Stimulated activated CD4-positive, alpha-beta T cell treated with anti-CD3 and anti-CD28 coated beads, Interleukin-12 subunit alpha, Interleukin-12 subunit beta, amount 100 ng/mL, for 24 hours (primary cell): ENCODE data around the gene TYR.
"Not testable (repeated sequence)": the region's sequence is repeated elsewhere in the genome, so short reads cannot be mapped to it uniquely, and the experiment has no call there.

ENCODE experiments used
- DNase-seq, 2 experiments: peaks; one replicate each; pipeline ENCODE4 v3.0.0-alpha.2; 2020; ENCODE audit warnings: low read depth in 2 of 2

TYR gene

DNA sequence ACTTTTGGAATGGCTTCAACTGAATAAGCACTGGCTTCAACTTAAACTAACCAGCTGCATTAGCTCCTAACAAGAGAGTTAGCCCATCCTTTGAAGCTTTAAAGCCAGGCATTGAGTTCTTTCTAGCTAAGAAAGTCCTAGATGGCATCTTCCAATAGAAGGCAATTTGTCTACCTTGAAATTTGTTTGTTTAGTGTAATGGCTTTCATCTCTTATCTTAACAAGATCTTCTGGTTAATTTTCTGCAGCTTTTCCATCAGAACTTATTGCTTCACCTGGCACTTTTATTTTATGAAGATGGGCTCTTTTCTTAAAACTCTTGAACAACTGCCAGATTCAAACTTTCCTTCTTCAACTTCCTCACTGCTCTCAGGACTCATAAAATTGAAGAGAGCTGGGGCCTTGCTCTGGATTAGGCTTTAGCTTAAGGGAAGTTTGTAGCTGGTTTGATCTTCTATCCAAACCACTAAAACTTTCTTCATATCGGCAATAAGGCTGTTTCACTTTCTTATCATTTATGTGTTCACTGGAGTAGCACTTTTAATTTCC, 94.9 kb downstream of the TYR start:
- DNase-seq = not testable (repeated sequence)

DNA sequence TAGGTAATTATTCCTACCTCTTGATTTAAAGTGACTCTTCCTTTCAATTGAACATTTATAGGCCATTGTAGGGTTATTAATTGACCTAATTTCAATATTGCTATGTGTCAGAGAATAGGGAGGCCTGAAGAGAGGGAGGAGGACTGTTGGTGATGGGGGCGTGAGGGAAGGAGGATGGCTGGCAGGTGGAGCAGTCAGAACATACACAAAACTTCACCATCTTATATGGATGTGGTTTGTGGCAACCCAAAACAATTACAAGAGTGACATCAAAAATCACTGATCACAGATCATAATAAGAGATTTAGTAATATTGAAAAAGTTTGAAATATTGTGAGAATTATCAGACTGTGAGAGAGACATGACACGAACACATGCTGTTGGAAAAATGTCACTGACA, 95.5 kb downstream of the TYR start:
- DNase-seq = not testable (repeated sequence)

DNA sequence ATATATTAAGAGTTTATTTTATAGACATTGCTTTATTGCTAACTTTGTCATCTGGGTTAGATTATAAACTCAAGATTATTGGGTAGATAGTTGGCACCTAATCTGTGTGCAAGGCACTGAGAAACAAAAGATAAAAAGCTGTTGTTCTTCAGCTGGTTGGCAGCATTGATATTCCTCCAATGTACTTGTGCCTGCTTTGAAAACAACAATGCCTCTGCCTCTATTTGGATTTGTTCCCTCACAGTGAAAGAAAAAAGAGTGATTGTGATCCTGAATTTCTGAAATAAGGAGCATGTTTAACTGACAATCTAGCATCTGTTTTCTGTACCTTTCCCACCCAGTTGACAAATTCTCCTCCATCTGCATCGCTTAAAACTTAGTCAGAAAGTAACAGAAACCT, 98.3 kb downstream of the TYR start:
- DNase-seq = no peak

DNA sequence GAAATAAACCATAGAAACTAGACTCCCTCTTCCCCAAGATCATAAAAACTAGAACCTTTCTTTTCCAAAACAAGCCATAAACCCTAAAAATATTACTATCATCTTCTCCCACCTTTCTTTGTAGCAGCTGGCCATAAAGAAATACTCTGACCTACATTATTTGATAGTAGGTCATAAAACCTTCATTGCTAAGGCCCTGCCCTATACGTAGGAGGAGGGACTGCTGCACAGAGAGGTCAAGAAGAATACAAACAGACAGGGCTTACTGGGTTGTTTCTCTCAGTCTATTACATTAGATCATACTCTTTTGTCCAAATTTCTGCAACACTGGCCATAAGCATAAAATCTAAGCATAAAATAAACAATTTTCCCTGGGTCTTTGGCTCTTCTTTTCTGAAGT, 101.5 kb downstream of the TYR start:
- DNase-seq = no peak

DNA sequence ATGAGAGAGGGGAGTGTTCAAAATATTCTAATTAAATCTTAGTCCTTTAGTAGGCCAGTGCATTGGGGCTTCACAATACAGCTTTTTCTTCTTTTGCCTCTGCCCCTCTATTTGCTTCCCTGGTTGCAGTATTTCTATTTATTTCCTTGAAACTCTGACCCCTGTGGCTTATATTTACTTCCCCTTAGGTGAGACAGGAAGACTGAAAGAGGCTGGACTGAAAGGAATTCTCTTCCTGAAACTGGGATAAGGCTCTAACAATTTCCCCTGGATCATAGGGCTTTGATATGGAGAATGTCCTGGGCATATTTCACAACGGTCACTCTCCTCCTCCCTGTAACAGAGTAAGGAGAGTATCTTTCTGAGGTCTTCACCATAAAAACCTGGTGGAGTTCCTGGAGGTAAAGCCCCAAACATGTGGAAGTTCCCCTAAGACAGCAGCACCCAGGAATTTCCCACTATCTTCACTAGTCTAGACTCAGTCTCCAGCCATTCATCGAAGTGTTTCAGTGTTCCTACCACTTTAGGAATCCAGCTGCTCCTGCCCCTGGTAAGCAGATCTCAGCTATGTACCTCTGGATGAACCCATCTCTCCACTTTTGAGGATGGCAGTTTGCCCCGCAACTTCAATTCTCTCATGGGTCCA, 103.5 kb downstream of the TYR start:
- DNase-seq = not testable (repeated sequence)

DNA sequence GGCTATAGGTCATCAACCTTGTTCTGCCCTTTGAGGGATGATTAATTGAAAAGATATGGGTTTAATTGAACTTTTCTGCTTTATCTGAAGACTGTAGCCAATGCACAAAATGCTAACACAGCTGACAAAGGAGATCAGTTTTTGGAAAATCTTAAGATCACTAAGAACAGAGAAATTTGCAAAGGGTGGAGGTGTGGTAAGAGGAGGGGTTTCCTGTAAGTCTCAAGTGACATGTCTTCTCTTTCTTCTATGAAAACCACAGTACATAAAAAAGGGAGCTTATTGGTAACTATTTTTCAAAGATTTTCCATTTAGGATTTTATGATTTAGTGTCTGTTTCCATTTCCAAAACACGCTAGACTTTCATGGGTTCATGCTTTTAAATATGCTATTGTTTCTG, 108.9 kb downstream of the TYR start:
- not testable (repeated sequence) for DNase-seq

DNA sequence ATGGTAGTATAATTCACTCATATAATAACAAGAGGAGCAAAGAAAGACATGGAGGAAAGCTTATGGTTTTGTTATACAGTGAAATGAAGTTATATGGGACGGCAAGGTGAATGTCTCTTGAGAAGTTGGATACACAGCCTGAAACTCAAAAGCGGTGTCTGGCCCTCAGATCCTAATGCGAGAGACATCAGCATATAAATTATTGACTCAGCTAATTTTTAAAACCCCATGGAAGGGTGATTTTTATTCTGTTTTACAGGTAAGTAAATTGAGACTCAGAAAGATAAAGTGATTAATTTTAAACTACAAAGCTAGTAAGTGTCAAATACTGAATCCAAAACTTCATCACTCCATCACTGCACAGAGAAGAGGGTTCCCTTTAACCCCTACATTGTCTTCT, 110.3 kb downstream of the TYR start:
- DNase-seq = not testable (repeated sequence)

DNA sequence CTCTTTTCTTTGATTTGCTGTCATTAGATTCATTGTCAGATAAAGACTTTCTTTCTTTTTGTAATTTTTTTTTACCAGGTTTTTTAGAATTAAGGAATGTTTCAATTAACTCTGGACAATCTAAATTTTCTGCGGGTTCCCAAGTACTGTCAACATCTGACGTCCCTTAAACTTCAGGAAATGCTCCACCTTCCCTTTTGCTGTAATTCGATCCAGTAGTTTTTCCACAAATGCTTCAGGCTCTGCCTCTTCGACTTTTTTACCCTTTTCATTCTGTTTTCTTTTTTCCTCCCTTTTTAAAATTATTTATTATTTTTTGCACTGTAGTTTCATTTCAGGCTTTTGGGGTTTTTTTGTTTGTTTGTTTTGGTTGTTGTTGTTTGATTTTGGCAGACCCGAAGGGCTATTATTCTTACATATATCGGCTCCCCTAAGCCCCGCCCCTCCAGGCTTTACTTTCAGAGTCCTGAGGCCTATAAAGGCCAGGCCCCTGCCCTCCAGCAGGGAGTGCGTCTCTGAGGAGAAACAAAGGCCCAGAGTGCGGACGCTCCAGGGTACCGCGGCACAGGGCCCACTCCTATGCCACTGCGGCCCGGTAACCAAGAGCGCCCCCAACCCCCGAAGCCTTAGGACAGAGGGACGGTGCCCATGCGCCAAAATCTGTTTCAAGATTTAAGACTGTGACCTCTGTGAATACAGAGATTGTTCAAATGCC, 116.4 kb downstream of the TYR start:
- DNase-seq = no peak

DNA sequence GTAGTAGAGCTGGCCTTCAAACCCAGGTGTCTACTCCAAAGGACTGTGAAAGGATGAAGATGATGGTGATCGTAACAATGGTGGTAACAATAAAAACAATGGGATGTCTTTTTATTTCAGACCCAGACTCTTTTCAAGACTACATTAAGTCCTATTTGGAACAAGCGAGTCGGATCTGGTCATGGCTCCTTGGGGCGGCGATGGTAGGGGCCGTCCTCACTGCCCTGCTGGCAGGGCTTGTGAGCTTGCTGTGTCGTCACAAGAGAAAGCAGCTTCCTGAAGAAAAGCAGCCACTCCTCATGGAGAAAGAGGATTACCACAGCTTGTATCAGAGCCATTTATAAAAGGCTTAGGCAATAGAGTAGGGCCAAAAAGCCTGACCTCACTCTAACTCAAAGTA, 117.3 kb downstream of the TYR start:
- DNase-seq = not testable (repeated sequence)

DNA sequence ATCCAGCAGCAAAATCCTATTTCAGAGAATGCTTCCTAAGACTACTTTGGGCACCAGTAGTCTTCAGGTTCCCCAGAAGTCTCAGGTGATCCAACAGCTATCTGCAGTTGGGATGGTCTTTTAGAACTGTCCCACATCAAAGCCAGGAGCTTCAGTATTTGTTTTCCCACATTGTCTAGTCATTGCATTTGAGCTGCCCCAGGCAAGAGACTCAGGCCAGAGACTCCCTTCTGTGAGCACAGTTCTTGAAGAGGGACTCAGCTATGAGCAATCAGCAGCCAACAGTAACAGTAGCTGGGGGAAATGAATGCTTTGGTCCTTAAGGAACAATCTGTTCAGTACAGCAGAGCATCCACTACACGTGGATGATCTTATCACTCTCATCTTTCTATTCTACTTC, 125.4 kb downstream of the TYR start:
- DNase-seq = not testable (repeated sequence)

DNA sequence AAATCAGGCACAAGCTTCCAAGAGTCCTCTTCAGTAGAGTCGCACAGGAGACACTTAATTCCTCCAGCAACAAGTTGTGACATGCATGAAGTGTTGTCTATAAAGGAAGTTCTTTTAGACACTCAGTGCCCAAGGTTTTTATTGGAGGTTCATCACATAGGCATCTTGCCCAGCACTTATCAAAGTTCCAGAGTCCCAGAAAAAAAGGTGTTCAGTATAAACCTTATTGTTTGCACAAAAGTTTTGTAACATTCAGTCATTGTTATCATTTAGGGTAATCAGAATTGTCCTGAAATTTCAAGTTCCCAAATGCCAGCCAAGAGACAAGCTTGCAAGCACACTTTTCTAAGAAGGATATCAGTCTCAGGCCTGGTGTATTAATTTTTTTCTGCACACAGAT, 130.6 kb downstream of the TYR start:
- DNase-seq = not testable (repeated sequence)

DNA sequence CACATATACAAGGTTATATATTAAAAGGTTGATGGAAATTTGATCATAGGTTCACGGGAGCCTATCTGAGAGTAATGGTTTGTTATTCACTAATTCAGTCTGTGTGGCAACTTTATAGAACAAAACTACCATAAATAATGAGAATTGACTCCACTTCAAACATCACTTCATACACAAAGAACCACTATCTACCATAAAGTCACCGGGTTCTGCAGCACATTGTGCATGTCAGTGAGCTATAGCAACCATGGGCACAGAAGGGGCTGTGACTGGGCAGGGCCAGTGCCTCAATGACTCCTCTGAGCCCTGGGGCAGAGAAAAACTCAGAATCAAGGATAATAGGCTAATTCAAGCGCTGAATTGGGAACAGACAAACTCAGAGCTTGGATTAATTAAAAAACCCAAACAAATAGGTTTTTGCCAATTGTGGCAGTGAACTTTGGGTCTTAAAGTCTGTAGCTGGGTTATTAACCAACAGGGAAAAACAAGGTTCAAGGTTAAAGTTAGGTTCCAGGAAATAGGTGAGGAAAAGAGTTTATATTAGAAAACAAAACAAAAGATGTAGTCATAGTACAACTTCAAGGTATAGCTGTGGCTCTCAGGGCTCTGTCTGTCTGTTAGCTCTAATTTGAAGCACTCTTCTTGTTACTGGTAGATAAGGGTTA, 131.8 kb downstream of the TYR start:
- DNase-seq = not testable (repeated sequence)

DNA sequence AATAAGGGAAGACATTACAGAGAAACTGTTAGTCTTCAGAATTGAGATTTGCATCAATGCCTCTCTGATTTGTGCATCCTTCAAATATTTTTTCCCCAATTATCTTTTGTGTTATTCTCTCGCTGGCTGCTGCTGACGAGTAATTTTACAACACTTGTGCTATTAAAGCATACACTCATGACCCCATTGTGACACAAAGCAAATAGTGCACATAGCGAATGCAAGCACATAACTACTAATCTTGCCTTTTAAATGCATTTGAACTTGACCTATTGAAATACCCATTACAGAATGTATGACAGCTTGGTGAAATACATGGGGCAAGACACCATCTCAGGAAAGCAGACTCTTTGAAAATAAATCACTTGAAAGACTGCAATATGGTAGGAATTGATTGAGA, 132.9 kb downstream of the TYR start:
- DNase-seq = not testable (repeated sequence)

DNA sequence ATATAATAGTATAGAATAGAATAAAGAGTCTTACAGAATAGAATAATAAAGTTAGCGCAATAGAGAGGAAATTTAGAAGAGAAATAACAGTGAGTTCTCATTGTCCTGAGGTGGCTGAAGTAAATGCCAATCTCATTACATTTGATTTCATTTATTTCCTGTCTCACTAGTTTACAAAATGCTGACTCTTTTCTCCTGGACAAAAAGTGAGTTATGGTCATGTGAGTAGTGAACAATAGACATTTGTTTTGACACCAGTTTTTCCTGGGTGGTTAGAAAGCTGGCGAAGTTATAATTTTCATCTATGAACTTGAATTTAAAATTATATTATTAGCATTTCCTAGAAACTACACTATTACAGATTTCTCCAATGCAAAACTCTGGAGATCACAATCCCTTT, 143.7 kb downstream of the TYR start:
- no peak for DNase-seq

DNA sequence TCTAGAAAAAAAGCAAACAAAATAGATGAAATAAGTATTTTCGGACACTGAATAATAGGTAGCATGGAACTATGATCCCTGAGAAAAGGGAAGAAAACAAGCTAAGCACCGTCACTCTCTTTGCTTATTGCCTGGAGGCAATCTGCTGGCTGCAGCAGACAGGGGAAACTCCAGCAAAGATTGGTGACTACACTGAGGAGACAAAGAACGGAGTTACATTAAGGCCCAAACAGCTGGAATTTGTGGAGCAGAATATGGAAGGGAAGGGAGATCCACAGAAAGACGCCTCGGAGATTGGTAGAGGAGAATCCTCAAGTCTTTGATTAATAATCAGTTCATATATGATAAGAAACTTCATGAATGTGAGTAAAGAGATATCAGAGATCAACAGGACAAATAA, 150.2 kb downstream of the TYR start:
- no peak for DNase-seq

DNA sequence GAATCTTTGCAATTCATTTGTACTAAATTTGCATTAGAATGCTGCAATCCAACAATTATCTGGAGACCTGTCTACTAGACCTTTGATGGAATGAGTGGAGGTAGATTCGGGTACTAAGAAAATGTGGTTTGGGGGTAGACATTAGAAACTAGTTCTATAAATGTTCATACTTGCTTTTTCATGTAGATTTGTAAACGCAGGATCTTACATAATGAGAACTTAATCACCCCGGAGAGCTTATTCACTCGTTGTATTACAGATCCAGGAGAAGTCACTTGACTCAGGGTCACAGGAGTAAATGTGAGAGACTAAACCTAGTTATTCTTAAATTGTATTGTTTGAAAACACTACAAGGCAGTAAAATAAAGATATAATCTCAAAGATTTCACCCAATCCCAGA, 154.3 kb downstream of the TYR start:
- DNase-seq = not testable (repeated sequence)

DNA sequence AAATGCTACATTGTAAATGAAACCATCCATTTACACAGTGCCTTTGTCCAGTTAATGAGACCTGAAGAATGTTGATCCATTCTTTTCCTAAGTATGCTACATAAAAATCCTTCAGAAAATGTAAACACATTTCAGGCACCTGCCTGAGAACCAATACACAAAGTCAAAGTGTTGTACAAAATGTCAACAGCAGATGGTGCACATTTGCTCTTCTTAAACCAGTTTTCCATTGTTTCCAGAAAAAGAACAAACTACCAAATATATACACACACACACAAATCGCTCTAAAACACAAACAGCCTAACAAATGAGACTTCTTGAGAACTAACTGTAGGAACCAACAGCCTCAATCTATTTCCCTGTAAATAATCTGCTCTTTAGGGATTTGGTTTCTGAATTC, 156.0 kb downstream of the TYR start:
- not testable (repeated sequence) for DNase-seq

DNA sequence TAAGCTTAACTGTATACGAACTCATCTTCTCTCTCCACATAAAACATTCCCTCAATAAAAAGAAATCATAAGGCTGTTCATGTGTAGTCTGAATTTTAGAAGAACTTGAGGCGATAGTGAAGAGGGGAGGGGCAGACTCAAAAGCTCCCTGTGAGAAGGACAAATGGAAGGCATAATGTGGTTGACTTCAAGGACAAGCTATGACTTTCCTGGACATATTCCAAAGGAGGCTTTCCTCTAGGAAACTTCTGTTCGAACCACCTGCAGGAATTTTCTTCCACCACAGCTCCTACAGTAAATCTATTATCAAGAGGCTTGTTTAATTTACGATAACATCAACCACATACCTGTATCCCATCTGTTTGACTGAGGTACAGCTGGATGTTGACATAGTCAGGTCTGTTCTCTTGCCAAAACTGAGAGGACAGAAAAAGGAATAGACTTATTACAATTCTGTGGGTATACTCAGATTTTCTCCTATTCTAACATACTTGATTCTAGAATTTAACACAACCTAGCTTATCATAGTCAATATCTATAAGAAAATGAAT, 159.5 kb downstream of the TYR start:
- not testable (repeated sequence) for DNase-seq

DNA sequence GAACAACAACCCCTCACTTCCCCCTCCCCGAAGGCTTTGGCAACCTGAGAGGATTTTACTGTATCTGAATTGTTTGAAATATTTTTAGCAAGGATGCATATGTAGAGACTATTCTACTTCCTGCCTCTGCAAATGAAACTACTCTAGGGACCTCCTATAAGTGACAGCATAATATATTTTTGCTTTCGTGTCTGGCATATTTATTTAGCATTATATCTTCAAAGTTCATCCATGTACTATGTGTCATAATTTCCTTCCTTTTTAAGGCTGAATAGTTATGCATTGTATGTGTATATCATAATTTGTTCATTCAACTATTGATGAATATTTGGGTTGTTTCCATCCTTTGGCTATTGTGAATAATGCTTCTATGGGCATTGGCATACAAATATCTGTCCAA, 160.4 kb downstream of the TYR start:
- DNase-seq = not testable (repeated sequence)

DNA sequence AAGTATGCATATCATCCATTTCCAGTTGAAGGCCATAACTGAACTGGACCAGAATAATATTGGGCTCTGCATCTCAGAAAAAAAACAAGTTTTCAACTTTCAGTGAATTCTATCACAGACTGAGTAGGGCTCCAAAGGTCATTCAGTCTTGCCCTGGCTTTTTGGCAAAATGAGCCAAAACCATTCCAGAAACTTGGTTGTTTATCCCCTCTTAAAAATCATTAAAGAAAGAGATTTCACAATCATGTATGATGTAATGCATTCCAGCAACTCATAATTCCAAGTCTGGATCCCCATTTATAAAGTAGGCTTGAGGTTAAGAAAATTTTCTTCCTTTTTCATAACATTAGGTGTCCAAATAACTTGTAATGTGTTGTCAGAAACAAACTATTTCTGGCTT, 162.8 kb downstream of the TYR start:
- DNase-seq = not testable (repeated sequence)

DNA sequence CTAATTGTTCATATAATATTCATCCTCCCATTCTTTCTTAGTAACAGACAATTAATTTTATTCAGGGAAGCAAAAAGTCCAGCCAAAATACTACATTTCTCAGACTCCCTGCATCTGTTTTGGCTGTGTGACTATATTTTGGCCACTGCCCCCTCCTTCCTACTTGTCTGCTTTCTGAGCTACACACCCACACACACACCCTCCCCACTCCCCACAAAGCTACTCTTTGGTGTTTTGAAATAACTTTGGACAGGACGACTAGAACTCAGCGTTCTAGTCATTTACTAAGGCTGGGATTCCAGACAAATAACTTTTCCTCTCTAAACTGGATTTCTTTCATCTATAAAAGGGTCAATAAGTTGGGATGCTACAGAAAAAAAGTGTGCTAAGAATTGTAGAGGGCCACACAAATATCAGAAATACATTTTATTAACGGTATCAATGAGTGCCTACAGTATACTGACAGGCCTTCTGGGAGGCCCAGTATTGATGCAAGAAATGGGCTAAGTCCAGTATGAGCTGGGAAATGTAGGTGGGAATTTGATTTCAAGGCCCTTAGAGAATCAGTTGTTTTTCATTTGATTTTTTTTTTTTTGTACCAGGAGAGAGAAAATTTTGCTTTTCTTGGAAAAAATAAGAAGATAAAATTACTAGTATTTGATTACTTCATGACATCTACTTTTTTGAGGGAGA, 165.4 kb downstream of the TYR start:
- DNase-seq = not testable (repeated sequence)
